Natural killer cell (primary cell): ENCODE results near the gene FUOM. TPM values are rescaled to one million over a fixed set of nuclear protein-coding genes. Genes with fewer than 3 reads are reported as not detected.

Experiments used
- ATAC-seq, 3 donors: fragments of 150-1000 bp in 2 of 3; fragments of 200-7000 bp in 1 of 3; cut with Tn5 transposase; 1 replicate in 1 of 3; 2 replicates in 2 of 3; pipeline ENCODE4 v1.10.0; 2021; ENCODE audit warnings: mild to moderate bottlenecking in 2 of 3, moderate library complexity in 2 of 3
- DNase-seq, 2 donors: peaks; one replicate each; pipeline versions ENCODE4 v3.0.0 to v3.0.0-alpha.2; 2013 to 2021; ENCODE audit warnings: mixed read lengths in 1 of 2
- H3K27ac ChIP-seq: one replicate; pipeline ENCODE4 v1.5.1; 2013; ENCODE audit warnings: mild to moderate bottlenecking, low read length
- H3K27me3 ChIP-seq: one replicate; pipeline ENCODE4 v1.6.1; 2013; ENCODE audit warnings: low read length; ENCODE audit not compliant: control insufficient read depth, insufficient read depth
- H3K36me3 ChIP-seq: one replicate; pipeline ENCODE4 v1.6.1; 2013; ENCODE audit warnings: low read length; ENCODE audit not compliant: control insufficient read depth, insufficient read depth
- H3K4me1 ChIP-seq: one replicate; pipeline ENCODE4 v1.6.1; 2013; ENCODE audit warnings: low read length; ENCODE audit not compliant: control insufficient read depth, insufficient read depth
- H3K4me3 ChIP-seq: one replicate; pipeline ENCODE4 v1.5.1; 2013; ENCODE audit warnings: low read length
- H3K9me3 ChIP-seq: one replicate; pipeline ENCODE4 v1.6.1; 2013; ENCODE audit warnings: low read length; ENCODE audit not compliant: control insufficient read depth, insufficient read depth
- H3K27ac Mint-ChIP-seq, 2 donors: one replicate each; pipeline ENCODE4 v1.8.0; 2022; ENCODE audit warnings: mild to moderate bottlenecking in 2 of 2, mixed read lengths in 2 of 2, moderate library complexity in 1 of 2
- H3K27me3 Mint-ChIP-seq, 2 donors: one replicate each; pipeline ENCODE4 v1.8.0; 2022; ENCODE audit warnings: low read depth in 2 of 2, mixed read lengths in 2 of 2
- H3K36me3 Mint-ChIP-seq: one replicate; pipeline ENCODE4 v1.8.0; 2022; ENCODE audit warnings: mixed read lengths
- H3K4me1 Mint-ChIP-seq, 2 donors: one replicate each; pipeline ENCODE4 v1.8.0; 2022; ENCODE audit warnings: mixed read lengths in 2 of 2
- H3K4me3 Mint-ChIP-seq: one replicate; pipeline ENCODE4 v1.8.0; 2022; ENCODE audit warnings: mild to moderate bottlenecking, moderate library complexity, mixed read lengths
- H3K9me3 Mint-ChIP-seq, 2 donors: one replicate each; pipeline ENCODE4 v1.8.0; 2022; ENCODE audit warnings: mixed read lengths in 2 of 2
- CTCF ChIP-seq: fragments of 200-600 bp; IDR thresholded peaks from one replicate; pipeline ENCODE4 v1.8.0; 2022; ENCODE audit warnings: antibody characterized with exemption
- WGBS: methylation state at CpG from one replicate; pipeline ENCODE4 v1.1.7; 2013; ENCODE audit warnings: missing lambda C conversion rate; ENCODE audit not compliant: insufficient coverage; 5-methylcytosine and 5-hydroxymethylcytosine counted together
- intact Hi-C: fragments of 100-400 bp; cut with micrococcal nuclease; formaldehyde crosslinking; loops from one replicate; pipeline ENCODE4 v1.14.2; 2022
- total RNA-seq, 4 donors: library from RNA; stranded (reverse); fragments of 120-200 nt in 1 of 4; gene quantifications; one replicate each; pipeline versions ENCODE4 v1.2.3 to v1.2.4, GENCODE V29; 2013 to 2022

Gene FUOM
- total RNA-seq, 3 donors from 2014 or later (not counting 1 experiment from before 2014, with no cell fraction given): 7.6 to 9.5 (median 7.9) TPM

GRCh38 chr10:133356549-133357284 lies 1.1 kb downstream of the FUOM start:
- no peaks in the 10 kb centered on the region for H3K27me3 Mint-ChIP-seq
- H3K4me1 ChIP-seq: peaks cover 10% of the 10 kb centered on the region
- H3K27me3 ChIP-seq: no peaks in the 10 kb centered on the region
- no peaks in the 10 kb centered on the region for H3K36me3 ChIP-seq
- no peak for ATAC-seq
- peak overlapping the region; percentile 52 for H3K4me3 ChIP-seq
- H3K27ac ChIP-seq: no peak overlapping the region
- H3K4me3 Mint-ChIP-seq: peak overlapping the region; percentile 76
- no peak overlapping the region for H3K27ac Mint-ChIP-seq
- no peaks in the 10 kb centered on the region for H3K9me3 ChIP-seq
- H3K4me1 Mint-ChIP-seq: no peaks in the 10 kb centered on the region
- TF ChIP-seq CTCF: no peak
- WGBS: 59% methylated on average over 27 of the region's 27 CpGs
- no peaks in the 10 kb centered on the region for H3K36me3 Mint-ChIP-seq
- no peaks in the 10 kb centered on the region for H3K9me3 Mint-ChIP-seq
- intact Hi-C loops: no loop called here
- DNase-seq: no peak

- TF ChIP-seq CTCF: no peak
- H3K27ac ChIP-seq: no peak overlapping the region
- H3K4me3 ChIP-seq: no peak overlapping the region
- H3K36me3 Mint-ChIP-seq: no peaks in the 10 kb centered on the region
- 98% methylated on average over 3 of the region's 3 CpGs for WGBS
- peaks cover 10% of the 10 kb centered on the region for H3K4me1 ChIP-seq
- H3K36me3 ChIP-seq: no peaks in the 10 kb centered on the region
- ATAC-seq (no peak), DNase-seq (peak in 1 of 2 donors; percentile 7)
- no peaks in the 10 kb centered on the region for H3K4me1 Mint-ChIP-seq
- no peak overlapping the region for H3K27ac Mint-ChIP-seq
- H3K4me3 Mint-ChIP-seq: peak overlapping the region; percentile 61
- no peaks in the 10 kb centered on the region for H3K9me3 Mint-ChIP-seq
- intact Hi-C loops: no loop called here
- H3K27me3 Mint-ChIP-seq: no peaks in the 10 kb centered on the region
- H3K9me3 ChIP-seq: no peaks in the 10 kb centered on the region
- no peaks in the 10 kb centered on the region for H3K27me3 ChIP-seq
Measured at GRCh38 chr10:133355991-133356390, 1.8 kb downstream of the FUOM start.

- Histone ChIP-seq H3K4me1 (peaks cover 10% of the 10 kb centered on the region), H3K4me3 (no peak overlapping the region), H3K9me3 (no peaks in the 10 kb centered on the region), H3K36me3 (no peaks in the 10 kb centered on the region), H3K27ac (no peak overlapping the region), H3K27me3 (no peaks in the 10 kb centered on the region)
- no peaks in the 10 kb centered on the region for H3K36me3 Mint-ChIP-seq
- no peaks in the 10 kb centered on the region for H3K27me3 Mint-ChIP-seq
- intact Hi-C loops: no loop called here
- no peak for ATAC-seq
- DNase-seq: no peak
- H3K4me3 Mint-ChIP-seq: no peak overlapping the region
- 96% methylated on average over 6 of the region's 6 CpGs for WGBS
- no peaks in the 10 kb centered on the region for H3K4me1 Mint-ChIP-seq
- H3K27ac Mint-ChIP-seq: no peak overlapping the region
- no peaks in the 10 kb centered on the region for H3K9me3 Mint-ChIP-seq
- TF ChIP-seq CTCF: no peak
Measured at GRCh38 chr10:133355266-133355665, 2.6 kb downstream of the FUOM start.
